Caco-2 (cell line): ENCODE results near the gene OR6V1. TPM values are rescaled to one million over a fixed set of nuclear protein-coding genes. Genes with fewer than 3 reads are reported as not detected.

ENCODE experiments used
- BruUV-seq: library from RNA; stranded (reverse); fragments of 400-500 nt; replicated peaks from 2 replicates; lab custom pipeline; 2021; lab: Mats Ljungman, UMichigan
- CTCF ChIA-PET: fragments of 300-600 bp; sonication (Branson Sonifier 250); formaldehyde crosslinking; loops from one replicate; lab custom pipeline; 2022; ENCODE audit warnings: antibody characterized with exemption; lab: Charles Lee
- POLR2A ChIA-PET: fragments of 300-600 bp; sonication (Branson Sonifier 250); formaldehyde crosslinking; loops from one replicate; lab custom pipeline; 2022; ENCODE audit warnings: antibody characterized with exemption; lab: Charles Lee
- DNase-seq, 2 experiments: peaks; one replicate each; pipeline versions ENCODE4 v3.0.0 to v3.0.0-alpha.2; 2020 to 2022
- H3K27me3 ChIP-seq: replicated peaks from 2 replicates; pipeline ENCODE4 v1.6.0; 2011; ENCODE audit warnings: low read length; ENCODE audit not compliant: control insufficient read depth, insufficient read depth
- H3K36me3 ChIP-seq: 2 replicates; pipeline ENCODE4 v1.5.1; 2011; ENCODE audit warnings: low read length; ENCODE audit not compliant: control insufficient read depth, insufficient read depth
- H3K4me1 ChIP-seq: fragments of 250-450 bp; sonication (Bioruptor Pico); 2 replicates; pipeline ENCODE4 v1.5.1; 2020; ENCODE audit warnings: mild to moderate bottlenecking
- H3K4me3 ChIP-seq: 2 replicates; pipeline ENCODE4 v1.5.1; 2011; ENCODE audit warnings: low read depth, mild to moderate bottlenecking, control low read depth, low read length
- H3K9me3 ChIP-seq: fragments of 250-450 bp; sonication (Bioruptor Pico); 2 replicates; pipeline ENCODE4 v1.5.1; 2020; ENCODE audit warnings: mild to moderate bottlenecking, moderate library complexity
- H3K27ac Mint-ChIP-seq: one replicate; pipeline ENCODE4 v1.8.0; 2022; ENCODE audit warnings: mixed read lengths; ENCODE audit not compliant: unreplicated experiment
- H3K27me3 Mint-ChIP-seq: one replicate; pipeline ENCODE4 v1.8.0; 2022; ENCODE audit warnings: mixed read lengths; ENCODE audit not compliant: insufficient read depth, unreplicated experiment
- H3K36me3 Mint-ChIP-seq: one replicate; pipeline ENCODE4 v1.8.0; 2022; ENCODE audit warnings: mild to moderate bottlenecking, mixed read lengths; ENCODE audit not compliant: insufficient read depth, unreplicated experiment
- H3K4me1 Mint-ChIP-seq: one replicate; pipeline ENCODE4 v1.8.0; 2022; ENCODE audit warnings: low read depth, mixed read lengths; ENCODE audit not compliant: unreplicated experiment
- H3K4me3 Mint-ChIP-seq: one replicate; pipeline ENCODE4 v1.8.0; 2022; ENCODE audit warnings: mild to moderate bottlenecking, moderate library complexity, mixed read lengths; ENCODE audit not compliant: unreplicated experiment
- H3K9me3 Mint-ChIP-seq: one replicate; pipeline ENCODE4 v1.8.0; 2022; ENCODE audit warnings: mixed read lengths; ENCODE audit not compliant: unreplicated experiment
- intact Hi-C: fragments of 100-400 bp; cut with micrococcal nuclease; formaldehyde crosslinking; loops from one replicate; pipeline ENCODE4 v1.10.0; 2022; ENCODE audit not compliant: unreplicated experiment
- total RNA-seq: library from RNA; stranded (reverse); gene quantifications from 2 replicates; pipeline ENCODE4 v1.2.3, GENCODE V29; 2022
- TF ChIP-seq, protein P1 (sequence below), 2 experiments: fragments of 200-600 bp in 1 of 2; IDR thresholded peaks; 1 replicate in 1 of 2; 2 replicates in 1 of 2; pipeline versions ENCODE4 v1.5.1 to v1.8.0; 2011 to 2022; ENCODE audit warnings: antibody characterized with exemption in 1 of 2, control low read depth in 1 of 2, inconsistent platforms in 1 of 2, low read depth in 1 of 2, low read length in 1 of 2, mild to moderate bottlenecking in 1 of 2, moderate library complexity in 1 of 2; ENCODE audit not compliant: insufficient read depth in 1 of 2, severe bottlenecking in 1 of 2, unreplicated experiment in 1 of 2

Gene OR6V1
- total RNA-seq, 1 experiment from 2014 or later = not detected

DNA sequence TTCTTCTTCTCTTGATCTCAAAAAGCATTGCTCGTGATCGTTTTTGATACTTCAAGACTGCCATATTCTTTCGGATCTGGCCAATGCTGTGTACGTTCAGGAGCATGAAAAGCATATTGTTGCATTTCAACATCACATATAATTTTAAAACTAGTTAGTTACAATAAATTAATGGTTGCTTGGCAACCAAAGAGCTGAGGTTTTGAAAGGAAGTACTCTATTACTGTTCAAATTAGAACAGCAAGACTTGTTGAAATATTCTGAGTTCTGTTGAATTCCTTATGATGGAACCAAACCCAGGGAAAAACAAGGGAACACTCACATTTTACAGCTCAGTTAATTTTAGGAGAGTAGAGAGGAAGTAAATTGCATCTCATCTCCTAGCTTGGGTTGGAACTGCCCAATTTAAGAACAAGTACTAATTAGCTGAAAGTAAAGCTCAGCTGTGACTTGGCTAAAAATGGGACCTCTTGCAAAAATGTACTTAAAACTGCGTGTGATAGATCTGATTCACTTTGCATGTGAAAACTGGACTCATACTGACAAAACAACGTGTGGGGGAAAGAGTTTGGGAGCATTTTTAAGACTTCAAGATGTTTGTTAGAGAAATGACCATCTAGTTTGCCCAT is 46.4 kb upstream of the OR6V1 start:
- no peak overlapping the region for H3K27ac Mint-ChIP-seq
- Histone ChIP-seq H3K36me3 (no peaks in the 10 kb centered on the region), H3K27me3 (no peaks in the 10 kb centered on the region), H3K4me3 (no peak overlapping the region), H3K9me3 (no peaks in the 10 kb centered on the region), H3K4me1 (0 out of 2 replicates have a peak, but pooled peaks cover 4% of the 10 kb centered on the region)
- peaks cover 7% of the 10 kb centered on the region for H3K27me3 Mint-ChIP-seq
- H3K4me1 Mint-ChIP-seq = peaks cover 6% of the 10 kb centered on the region
- intact Hi-C loops = loop anchor here (10.0 kb wide), 1 partner anchor 371 kb away; no protein-coding TSS in a partner anchor
- no peak for DNase-seq
- no peak overlapping the region for H3K4me3 Mint-ChIP-seq
- TF ChIP-seq, protein P1, sequence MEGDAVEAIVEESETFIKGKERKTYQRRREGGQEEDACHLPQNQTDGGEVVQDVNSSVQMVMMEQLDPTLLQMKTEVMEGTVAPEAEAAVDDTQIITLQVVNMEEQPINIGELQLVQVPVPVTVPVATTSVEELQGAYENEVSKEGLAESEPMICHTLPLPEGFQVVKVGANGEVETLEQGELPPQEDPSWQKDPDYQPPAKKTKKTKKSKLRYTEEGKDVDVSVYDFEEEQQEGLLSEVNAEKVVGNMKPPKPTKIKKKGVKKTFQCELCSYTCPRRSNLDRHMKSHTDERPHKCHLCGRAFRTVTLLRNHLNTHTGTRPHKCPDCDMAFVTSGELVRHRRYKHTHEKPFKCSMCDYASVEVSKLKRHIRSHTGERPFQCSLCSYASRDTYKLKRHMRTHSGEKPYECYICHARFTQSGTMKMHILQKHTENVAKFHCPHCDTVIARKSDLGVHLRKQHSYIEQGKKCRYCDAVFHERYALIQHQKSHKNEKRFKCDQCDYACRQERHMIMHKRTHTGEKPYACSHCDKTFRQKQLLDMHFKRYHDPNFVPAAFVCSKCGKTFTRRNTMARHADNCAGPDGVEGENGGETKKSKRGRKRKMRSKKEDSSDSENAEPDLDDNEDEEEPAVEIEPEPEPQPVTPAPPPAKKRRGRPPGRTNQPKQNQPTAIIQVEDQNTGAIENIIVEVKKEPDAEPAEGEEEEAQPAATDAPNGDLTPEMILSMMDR (IDR thresholded peaks at IDR 0.05; ENCODE audit: insufficient read depth in 1 of 2, low read depth in 1 of 2, low read length in 1 of 2, severe bottlenecking in 1 of 2, unreplicated experiment in 1 of 2) = no peak
- H3K36me3 Mint-ChIP-seq = no peaks in the 10 kb centered on the region
- no peaks in the 10 kb centered on the region for H3K9me3 Mint-ChIP-seq
- BruUV-seq = no TSS peak
- CTCF ChIA-PET = interaction anchor here (0.5 to 10.7 kb wide), 7 partner anchors 143 to 1674 kb away, joined by 3 to 167 read pairs (median 3); no protein-coding TSS in a partner anchor
- POLR2A ChIA-PET = no interaction called here

DNA sequence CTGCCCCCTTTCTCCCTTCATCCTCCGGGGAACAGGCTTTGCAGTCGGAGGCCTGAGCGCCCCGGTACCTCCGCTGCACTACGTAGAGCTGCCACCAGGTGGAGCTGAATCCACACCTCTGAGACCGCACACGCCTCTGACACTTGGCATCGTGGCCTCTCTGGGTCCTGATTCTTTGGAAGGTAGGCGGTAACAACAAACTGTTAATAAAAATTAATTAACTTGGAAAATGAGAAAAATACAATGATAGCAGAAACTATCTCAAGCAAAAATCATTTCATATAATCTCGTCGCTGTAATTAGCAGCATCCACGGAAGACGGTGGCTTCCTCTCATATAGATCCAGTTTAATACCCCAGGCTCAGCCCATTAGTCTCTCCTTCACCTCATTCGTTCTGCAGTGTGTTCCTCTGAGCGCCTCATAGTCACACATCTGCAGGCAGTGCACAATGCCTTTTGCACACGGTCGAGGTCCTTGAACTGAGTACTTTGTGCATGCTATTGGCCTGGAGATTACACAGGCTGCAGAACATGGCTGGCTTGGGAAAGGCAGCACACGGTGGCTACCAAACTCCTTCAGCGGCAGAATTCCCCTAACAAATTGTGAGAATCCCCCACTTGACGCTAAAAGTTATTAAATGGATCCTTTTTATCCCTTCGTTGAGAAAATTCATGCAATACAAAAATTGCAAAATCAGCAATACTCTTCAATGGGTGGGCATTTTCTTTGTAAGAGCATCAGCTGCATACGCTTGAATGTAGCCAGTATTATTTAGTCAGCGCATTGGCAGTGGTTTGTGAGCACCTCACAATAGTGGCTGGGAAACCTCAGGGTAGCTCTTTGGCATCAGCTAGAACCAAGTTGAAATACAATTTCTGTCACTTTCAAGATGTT is 43.9 kb upstream of the OR6V1 start:
- H3K4me3 Mint-ChIP-seq = no peak overlapping the region
- Histone ChIP-seq H3K36me3 (no peaks in the 10 kb centered on the region), H3K27me3 (no peaks in the 10 kb centered on the region), H3K4me1 (0 out of 2 replicates have a peak, but pooled peaks cover 2% of the 10 kb centered on the region), H3K4me3 (no peak overlapping the region), H3K9me3 (no peaks in the 10 kb centered on the region)
- no peak overlapping the region for H3K27ac Mint-ChIP-seq
- ChIA-PET CTCF (interaction anchor here (1.0 to 10.7 kb wide), 3 partner anchors 196 to 376 kb away, joined by 3 to 167 read pairs (median 5); no protein-coding TSS in a partner anchor), POLR2A (no interaction called here)
- no TSS peak for BruUV-seq
- peaks cover 14% of the 10 kb centered on the region for H3K27me3 Mint-ChIP-seq
- TF ChIP-seq, protein P1 (IDR thresholded peaks at IDR 0.05; ENCODE audit: insufficient read depth in 1 of 2, low read depth in 1 of 2, low read length in 1 of 2, severe bottlenecking in 1 of 2, unreplicated experiment in 1 of 2) = peak; percentile 97 to 98
- peaks cover 4% of the 10 kb centered on the region for H3K4me1 Mint-ChIP-seq
- no peaks in the 10 kb centered on the region for H3K36me3 Mint-ChIP-seq
- intact Hi-C loops = loop anchor here (1.0 to 10.0 kb wide), 2 partner anchors 207 to 373 kb away; no protein-coding TSS in a partner anchor
- DNase-seq = peak; percentile 71 to 85
- H3K9me3 Mint-ChIP-seq = no peaks in the 10 kb centered on the region

GRCh38 chr7:143012001-143012400 is 40.1 kb upstream of the OR6V1 start:
- no peak overlapping the region for H3K4me3 ChIP-seq
- POLR2A ChIA-PET = no interaction called here
- H3K4me1 ChIP-seq = no peaks in the 10 kb centered on the region
- Mint-ChIP-seq H3K27ac (no peak overlapping the region), H3K9me3 (no peaks in the 10 kb centered on the region), H3K27me3 (peaks cover 24% of the 10 kb centered on the region), H3K4me1 (no peaks in the 10 kb centered on the region), H3K36me3 (no peaks in the 10 kb centered on the region), H3K4me3 (no peak overlapping the region)
- H3K27me3 ChIP-seq = no peaks in the 10 kb centered on the region; the same call in 1 of the 2 replicates
- H3K9me3 ChIP-seq = no peaks in the 10 kb centered on the region
- TF ChIP-seq, protein P1 (IDR thresholded peaks at IDR 0.05; ENCODE audit: insufficient read depth in 1 of 2, low read depth in 1 of 2, low read length in 1 of 2, severe bottlenecking in 1 of 2, unreplicated experiment in 1 of 2) = no peak
- no TSS peak for BruUV-seq
- no peak for DNase-seq
- CTCF ChIA-PET = interaction anchor here (10.7 kb wide), 1 partner anchor 203 kb away, joined by 167 read pairs; no protein-coding TSS in a partner anchor
- H3K36me3 ChIP-seq = no peaks in the 10 kb centered on the region
- intact Hi-C loops = no loop called here
